NCI-H1930 (cell line): Measurements from ENCODE around the gene PTPRJ.
A peak's percentile ranks its signal among the peaks of the same experiment; 100 is the strongest.

Source experiments
- DNase-seq, 2 experiments: peaks; one replicate each; lab custom pipeline; 2025; lab: John Stamatoyannopoulos, UW

PTPRJ gene

DNA sequence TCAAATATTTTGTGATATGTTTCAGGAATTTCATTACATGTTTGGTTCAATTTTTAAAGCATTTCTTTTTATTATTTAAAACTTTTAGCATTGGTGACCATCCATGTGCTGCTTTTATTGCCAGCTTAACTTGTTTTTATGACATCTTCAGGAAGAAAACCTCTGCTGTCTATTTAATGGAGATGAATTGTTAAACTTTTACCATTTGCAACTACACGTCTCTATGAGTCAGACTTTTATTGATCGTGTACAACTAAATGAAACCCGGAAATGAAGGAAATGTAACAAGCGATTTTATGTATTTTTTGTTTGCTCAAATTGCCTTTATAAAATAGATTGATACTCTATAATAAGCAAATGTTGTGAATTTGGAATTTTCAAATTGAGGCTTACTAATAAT is 113.0 kb downstream of the PTPRJ start:
- no peak for DNase-seq

DNA sequence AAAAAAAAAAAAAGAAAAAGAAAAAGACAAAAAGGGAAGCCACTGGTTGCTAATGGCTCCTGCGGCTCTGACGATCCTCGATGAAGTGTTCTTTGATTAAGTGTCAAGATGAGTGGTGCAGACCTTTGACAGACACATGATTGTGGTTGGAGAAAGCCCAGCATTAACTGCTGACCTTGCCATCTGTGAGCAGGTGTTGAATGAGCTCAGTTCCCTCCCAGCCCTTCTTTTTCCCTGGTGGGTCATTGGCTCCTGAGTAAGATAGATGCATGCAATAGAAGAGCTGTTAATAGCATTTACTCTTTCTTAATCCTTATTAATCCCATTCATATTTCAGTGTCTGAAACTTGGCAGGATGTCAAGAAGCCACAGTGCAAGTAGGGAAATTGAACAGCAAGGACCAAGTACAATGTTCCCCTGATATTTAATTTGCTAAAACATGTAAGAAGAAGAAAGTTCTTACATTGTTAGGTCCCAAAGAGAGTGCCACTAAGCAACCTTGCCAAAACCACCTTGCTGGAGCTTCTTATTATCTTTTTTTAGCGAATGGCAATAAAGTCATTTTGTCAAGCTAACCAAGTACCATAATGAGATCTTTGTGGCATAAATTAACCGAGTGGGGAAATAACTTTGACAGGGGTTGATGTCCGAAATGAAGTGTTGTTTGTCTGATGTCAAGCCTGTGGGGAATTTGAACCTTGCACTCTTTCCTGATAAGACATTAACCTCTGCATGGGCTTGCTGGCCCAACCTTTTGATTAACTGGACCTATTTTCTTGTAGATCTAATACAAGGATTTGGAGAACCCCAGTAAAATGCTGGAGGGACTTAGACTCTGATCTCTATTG is 113.7 kb downstream of the PTPRJ start:
- DNase-seq, result no peak

GRCh38 chr11:48094643-48095339 is 114.4 kb downstream of the PTPRJ start:
- DNase-seq, result no peak

DNA sequence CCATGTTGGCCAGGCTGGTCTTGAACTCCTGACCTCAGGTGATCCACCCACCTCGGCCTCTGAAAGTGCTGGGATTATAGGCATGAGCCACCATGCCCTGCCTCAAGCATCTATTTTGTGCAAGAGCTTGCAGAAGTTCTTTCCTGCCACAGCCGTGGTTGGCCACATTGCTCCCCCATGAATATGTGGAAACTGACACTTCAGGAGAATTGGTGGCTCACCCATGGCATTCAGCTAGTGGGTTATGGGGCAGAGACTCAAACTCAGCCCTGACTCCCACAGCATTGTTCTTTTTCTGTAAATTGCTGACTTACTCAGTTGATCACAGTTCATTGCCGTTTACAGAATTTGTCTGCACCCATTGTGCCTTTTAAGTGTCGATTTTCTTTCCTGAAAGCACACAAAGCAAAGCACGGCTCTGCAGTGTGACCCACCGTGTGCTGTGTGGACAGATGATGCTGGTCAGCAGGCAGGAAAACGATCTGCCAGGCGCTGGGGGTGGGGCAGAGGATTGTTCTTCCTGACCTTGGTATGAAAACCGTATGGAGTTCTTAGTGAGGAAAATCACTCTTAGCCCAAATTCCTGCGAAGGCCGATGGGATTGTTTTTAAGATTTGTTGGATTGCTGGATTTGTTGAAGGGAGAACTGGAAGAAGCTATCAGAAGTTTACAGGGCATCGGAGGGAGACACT is 115.6 kb downstream of the PTPRJ start:
- no peak for DNase-seq

- DNase-seq, result no peak
Observed at GRCh38 chr11:48096588-48097525, 116.5 kb downstream of the PTPRJ start.

GRCh38 chr11:48098024-48098423 is 117.7 kb downstream of the PTPRJ start:
- no peak for DNase-seq

- DNase-seq, result no peak
Observed at GRCh38 chr11:48099916-48100446, 119.6 kb downstream of the PTPRJ start.

DNA sequence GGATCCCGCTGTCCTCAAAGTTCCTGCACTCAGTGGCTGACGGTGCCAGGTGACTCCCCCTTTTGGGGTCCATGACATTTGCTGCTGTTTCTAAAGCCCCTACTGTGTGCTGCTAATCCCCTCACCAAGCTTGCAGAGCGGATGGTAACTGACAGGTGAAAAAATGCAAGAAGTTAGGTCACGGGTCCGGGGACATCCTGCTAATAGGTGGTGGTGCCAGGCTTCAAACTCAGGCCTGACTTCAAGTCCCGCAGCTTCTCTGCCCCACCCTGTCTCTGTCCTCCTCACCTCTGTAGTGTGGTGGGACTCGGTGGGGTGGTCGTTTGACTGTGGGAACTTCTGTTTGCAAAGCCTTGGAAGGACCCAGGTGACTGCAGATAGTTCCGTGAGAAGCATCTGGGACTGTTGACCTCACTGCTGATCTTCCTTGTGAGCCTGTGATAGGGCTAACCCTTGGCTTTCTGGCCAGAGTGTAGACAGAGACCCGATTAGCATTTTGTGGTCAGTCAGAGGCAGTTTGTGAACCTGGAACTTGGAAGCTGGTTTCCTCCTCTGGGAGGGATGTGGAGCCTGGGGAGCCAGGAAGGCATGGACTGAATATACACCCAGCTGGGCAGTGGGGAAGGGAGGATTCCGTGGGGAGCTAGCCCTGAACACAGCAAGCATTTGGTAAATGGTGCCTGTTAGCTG is 120.8 kb downstream of the PTPRJ start:
- DNase-seq, result no peak

GRCh38 chr11:48101958-48102357 is 121.6 kb downstream of the PTPRJ start:
- DNase-seq, result no peak

- no peak for DNase-seq
Observed at GRCh38 chr11:48103621-48104567, 123.5 kb downstream of the PTPRJ start.

- no peak for DNase-seq
Observed at GRCh38 chr11:48104568-48104924, 124.2 kb downstream of the PTPRJ start.

- DNase-seq, result no peak
Observed at GRCh38 chr11:48105096-48105990, 125.0 kb downstream of the PTPRJ start.

GRCh38 chr11:48106166-48106565 is 125.8 kb downstream of the PTPRJ start:
- no peak for DNase-seq

GRCh38 chr11:48107188-48107704 is 126.9 kb downstream of the PTPRJ start:
- DNase-seq, result no peak

DNA sequence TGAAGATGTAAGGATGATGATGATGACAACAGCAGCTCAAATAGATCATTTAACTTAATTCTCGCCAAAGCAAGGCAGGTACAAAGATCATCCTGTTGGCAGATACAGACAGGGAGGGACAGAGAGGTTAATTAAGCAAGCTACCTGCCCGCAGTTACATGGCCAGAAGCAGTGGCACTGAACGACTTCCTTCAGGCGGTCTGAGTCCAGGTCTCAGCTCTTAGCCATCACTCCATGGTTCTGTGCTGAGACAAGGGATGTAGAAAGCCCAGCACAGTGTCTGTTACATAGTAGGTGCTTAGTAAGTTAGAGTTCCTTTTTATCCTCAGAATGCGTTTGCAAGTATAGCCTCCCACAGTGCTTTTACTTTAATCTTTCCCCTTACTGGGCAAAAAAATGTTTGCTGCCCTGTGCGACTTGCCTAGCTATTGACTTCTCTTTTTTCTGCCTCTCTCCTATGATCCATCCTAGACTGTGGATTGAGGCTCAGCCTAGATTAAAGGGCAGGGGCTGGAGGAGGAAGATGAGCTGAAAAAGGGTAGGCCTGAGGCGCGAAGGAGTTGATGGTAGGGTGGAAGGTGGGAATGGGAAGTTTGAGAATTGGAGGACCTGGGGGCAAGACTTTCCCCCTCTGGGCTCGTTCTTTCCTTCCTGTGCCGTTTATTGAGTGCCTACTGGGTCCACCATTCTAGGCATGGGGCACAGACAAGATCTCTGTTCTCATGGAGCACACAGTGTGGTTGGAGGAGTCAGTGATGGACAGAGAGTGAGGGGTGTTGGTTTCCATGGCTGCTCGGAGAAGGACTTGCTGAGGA is 128.1 kb downstream of the PTPRJ start:
- no peak for DNase-seq

DNA sequence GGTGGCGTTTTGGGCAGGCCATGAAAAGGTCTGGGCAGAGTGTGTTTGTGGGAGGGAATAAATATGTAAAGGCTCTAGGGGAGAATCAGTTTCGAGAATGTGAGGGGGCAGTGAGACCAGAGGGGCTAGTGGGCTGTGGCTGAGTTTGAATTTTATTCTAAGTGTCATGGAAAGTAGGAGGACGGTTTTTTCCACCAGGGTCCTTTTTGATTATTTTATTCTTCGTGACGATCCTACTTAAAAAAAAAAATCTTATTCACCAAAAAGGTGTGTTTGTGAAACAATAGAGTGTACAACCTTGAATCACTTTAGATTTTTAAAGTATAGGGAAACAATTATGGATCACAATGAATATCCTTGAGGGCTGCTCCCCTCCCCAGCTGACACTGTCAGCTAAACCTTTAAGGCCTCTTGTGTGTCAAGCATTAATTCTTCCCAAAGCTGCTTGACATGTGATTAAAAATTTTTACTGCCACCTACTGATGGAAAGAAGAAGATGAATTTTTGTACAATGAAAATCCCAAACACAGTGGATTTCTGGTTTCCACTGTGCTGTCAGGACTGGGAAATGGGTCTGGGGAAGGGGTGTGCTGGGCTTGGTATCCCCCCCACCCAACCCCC is 128.8 kb downstream of the PTPRJ start:
- peak in 1 of 2 experiments; percentile 16 for DNase-seq

DNA sequence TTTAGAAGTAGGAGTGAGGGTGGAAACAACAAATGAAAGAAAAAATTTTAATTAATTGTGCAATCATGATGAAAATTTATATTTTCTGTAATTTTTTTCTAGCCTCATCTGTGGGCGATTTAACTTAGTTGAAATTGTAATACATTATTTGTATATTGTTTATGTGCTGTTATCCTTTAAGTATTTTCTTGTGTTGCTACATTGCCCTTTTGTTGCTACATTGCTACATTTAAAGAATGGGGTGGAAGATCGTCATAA is 130.1 kb downstream of the PTPRJ start:
- no peak for DNase-seq
